Activated T-helper 17 cell treated with anti-CD3 and anti-CD28 coated beads, Interleukin-2, amount 50 U/mL, for 72 hours (primary cell): Measurements from ENCODE around the gene ADCY10. TPM values are rescaled to one million over a fixed set of nuclear protein-coding genes. Genes with fewer than 3 reads are reported as not detected.
A peak's percentile ranks its signal among the peaks of the same experiment; 100 is the strongest.

Experiments used
- ATAC-seq: fragments of 150-1000 bp; cut with Tn5 transposase; replicated peaks from 2 replicates; pipeline ENCODE4 v1.10.0; 2021; ENCODE audit warnings: mild to moderate bottlenecking, moderate library complexity
- H3K27ac Mint-ChIP-seq: one replicate; pipeline ENCODE4 v1.8.0; 2022; ENCODE audit warnings: mixed read lengths
- H3K27me3 Mint-ChIP-seq: one replicate; pipeline ENCODE4 v1.8.0; 2022; ENCODE audit warnings: mixed read lengths
- H3K36me3 Mint-ChIP-seq: one replicate; pipeline ENCODE4 v1.8.0; 2022; ENCODE audit warnings: low read depth, mild to moderate bottlenecking, mixed read lengths
- H3K4me1 Mint-ChIP-seq: one replicate; pipeline ENCODE4 v1.8.0; 2022; ENCODE audit warnings: mixed read lengths
- H3K4me3 Mint-ChIP-seq: one replicate; pipeline ENCODE4 v1.8.0; 2022; ENCODE audit warnings: mild to moderate bottlenecking, mixed read lengths
- H3K9me3 Mint-ChIP-seq: one replicate; pipeline ENCODE4 v1.8.0; 2022; ENCODE audit warnings: mixed read lengths
- total RNA-seq, 2 donors: library from RNA; stranded (reverse); gene quantifications; one replicate each; pipeline ENCODE4 v1.2.3, GENCODE V29; 2022

The ADCY10 gene
- total RNA-seq, 2 donors from 2014 or later, result 0.13 to 0.98 TPM

DNA sequence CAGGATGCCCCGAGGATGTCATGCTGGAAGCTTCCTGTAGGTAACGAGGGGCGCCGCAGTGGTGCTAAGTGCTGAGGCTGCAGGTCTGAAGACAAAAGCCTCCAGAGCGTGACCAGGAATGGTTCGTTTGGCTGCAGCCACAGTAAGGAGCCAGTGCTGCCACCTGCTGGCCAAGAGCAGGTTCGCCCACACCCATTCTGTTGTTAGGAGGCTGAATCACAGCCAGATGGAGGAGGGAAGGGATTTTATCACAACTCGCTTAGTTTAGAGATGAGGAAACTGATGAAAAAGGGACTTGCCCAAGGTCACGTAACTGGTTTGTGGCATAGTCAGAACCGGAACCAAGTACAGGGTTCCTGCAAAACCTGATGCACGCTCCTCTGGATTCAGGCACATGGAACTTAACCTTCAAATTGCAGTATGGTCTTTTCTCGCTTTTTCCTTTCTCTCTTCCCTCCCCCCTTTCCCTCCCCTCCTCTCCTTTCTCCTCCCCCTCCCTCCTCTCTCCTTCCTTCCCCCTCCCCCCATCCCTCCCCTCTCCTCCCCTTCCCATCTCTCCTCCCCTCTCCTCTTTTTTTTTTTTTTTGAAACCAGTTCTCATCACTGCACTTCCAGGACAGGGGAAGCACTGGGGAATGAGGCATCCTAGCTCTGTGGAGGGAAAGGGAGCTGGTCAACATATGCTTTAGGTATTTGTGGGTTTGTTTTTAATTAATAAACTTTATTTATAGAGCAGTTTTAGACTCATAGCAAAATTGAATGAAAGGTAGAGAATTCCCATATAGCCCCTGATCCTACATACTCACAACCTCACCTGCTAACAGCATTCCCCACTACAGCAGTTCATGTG is 110.4 kb downstream of the ADCY10 start:
- Mint-ChIP-seq H3K4me1 (peaks cover 27% of the 10 kb centered on the region), H3K9me3 (no peaks in the 10 kb centered on the region), H3K27ac (peak overlapping the region; percentile 91), H3K27me3 (no peaks in the 10 kb centered on the region), H3K36me3 (no peaks in the 10 kb centered on the region), H3K4me3 (peak overlapping the region; percentile 79)
- ATAC-seq, result peak; percentile 89

GRCh38 chr1:167802235-167802634 is 111.7 kb downstream of the ADCY10 start:
- no peak for ATAC-seq
- H3K9me3 Mint-ChIP-seq, result no peaks in the 10 kb centered on the region
- peaks cover 24% of the 10 kb centered on the region for H3K4me1 Mint-ChIP-seq
- H3K4me3 Mint-ChIP-seq, result peak overlapping the region; percentile 79
- H3K27ac Mint-ChIP-seq, result no peak overlapping the region
- H3K36me3 Mint-ChIP-seq, result no peaks in the 10 kb centered on the region
- H3K27me3 Mint-ChIP-seq, result no peaks in the 10 kb centered on the region

DNA sequence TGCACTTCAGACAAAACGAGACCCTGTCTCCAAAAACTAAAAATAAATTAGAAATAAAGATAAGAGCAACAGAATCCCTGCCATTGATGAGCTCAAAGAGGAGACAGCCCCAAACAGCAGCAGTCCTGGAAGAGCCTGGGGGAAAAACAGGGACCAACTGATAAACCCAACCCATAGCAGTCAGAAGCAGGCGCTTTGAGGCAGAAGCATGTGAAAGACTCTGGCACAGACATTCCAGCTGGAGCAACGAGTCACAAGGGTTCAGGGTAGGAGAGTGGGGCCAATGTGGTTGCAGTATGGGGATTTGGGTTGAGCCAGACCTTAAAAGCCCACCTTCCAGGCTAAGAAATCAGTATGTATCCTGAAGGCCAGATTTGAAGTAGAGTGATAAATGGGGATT is 113.7 kb downstream of the ADCY10 start:
- no peaks in the 10 kb centered on the region for H3K9me3 Mint-ChIP-seq
- peaks cover 21% of the 10 kb centered on the region for H3K4me1 Mint-ChIP-seq
- ATAC-seq, result no peak
- H3K27me3 Mint-ChIP-seq, result no peaks in the 10 kb centered on the region
- no peaks in the 10 kb centered on the region for H3K36me3 Mint-ChIP-seq
- H3K27ac Mint-ChIP-seq, result no peak overlapping the region
- no peak overlapping the region for H3K4me3 Mint-ChIP-seq

GRCh38 chr1:167799747-167800146 is 114.2 kb downstream of the ADCY10 start:
- H3K27ac Mint-ChIP-seq, result no peak overlapping the region
- H3K36me3 Mint-ChIP-seq, result no peaks in the 10 kb centered on the region
- ATAC-seq, result no peak
- H3K9me3 Mint-ChIP-seq, result no peaks in the 10 kb centered on the region
- no peak overlapping the region for H3K4me3 Mint-ChIP-seq
- H3K27me3 Mint-ChIP-seq, result no peaks in the 10 kb centered on the region
- H3K4me1 Mint-ChIP-seq, result peaks cover 16% of the 10 kb centered on the region

DNA sequence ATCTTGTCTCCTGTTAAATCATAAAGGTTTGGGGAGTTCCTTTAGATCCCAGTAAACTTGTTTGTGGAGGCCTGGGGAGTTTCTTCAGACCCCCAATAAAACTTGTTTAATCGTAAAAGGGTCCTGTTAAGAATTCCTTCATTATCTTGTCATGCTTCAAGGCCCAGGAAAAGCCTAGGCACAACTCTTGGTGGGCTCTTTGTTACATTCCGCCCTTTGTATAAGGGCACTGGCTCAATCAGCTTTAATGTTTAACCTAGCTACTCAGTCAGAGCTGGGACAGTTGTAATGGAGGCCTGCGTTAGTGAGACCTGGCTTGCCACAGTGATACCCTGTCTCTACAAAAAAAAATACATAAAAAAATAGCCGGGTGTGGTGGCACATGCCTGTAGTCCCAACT is 115.0 kb downstream of the ADCY10 start:
- H3K4me1 Mint-ChIP-seq, result peaks cover 10% of the 10 kb centered on the region
- H3K4me3 Mint-ChIP-seq, result no peak overlapping the region
- H3K27me3 Mint-ChIP-seq, result no peaks in the 10 kb centered on the region
- ATAC-seq, result no peak
- no peaks in the 10 kb centered on the region for H3K36me3 Mint-ChIP-seq
- H3K27ac Mint-ChIP-seq, result no peak overlapping the region
- H3K9me3 Mint-ChIP-seq, result no peaks in the 10 kb centered on the region

DNA sequence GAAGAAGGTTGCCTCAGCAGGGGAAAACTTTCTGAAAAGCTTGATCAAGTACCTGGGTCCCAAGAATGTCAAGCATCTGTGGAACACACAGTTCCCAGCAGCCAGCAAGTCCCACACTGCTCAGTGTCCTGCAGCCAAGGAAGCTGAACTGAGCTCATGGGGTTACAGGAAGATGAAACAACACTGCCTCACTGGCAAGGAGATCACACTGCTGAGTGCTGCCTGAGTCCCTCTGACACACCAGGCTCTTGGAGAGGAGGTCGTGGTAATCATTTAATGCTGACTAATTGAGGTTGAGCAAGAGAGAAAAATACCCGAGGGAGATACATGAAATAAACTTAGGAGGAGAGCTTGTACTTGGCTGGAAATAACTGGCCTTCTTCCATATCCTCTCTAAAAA is 116.9 kb downstream of the ADCY10 start:
- Mint-ChIP-seq H3K27ac (peak overlapping the region; percentile 2), H3K36me3 (no peaks in the 10 kb centered on the region), H3K27me3 (no peaks in the 10 kb centered on the region), H3K4me1 (peaks cover 5% of the 10 kb centered on the region), H3K9me3 (no peaks in the 10 kb centered on the region), H3K4me3 (no peak overlapping the region)
- peak; percentile 73 for ATAC-seq

DNA sequence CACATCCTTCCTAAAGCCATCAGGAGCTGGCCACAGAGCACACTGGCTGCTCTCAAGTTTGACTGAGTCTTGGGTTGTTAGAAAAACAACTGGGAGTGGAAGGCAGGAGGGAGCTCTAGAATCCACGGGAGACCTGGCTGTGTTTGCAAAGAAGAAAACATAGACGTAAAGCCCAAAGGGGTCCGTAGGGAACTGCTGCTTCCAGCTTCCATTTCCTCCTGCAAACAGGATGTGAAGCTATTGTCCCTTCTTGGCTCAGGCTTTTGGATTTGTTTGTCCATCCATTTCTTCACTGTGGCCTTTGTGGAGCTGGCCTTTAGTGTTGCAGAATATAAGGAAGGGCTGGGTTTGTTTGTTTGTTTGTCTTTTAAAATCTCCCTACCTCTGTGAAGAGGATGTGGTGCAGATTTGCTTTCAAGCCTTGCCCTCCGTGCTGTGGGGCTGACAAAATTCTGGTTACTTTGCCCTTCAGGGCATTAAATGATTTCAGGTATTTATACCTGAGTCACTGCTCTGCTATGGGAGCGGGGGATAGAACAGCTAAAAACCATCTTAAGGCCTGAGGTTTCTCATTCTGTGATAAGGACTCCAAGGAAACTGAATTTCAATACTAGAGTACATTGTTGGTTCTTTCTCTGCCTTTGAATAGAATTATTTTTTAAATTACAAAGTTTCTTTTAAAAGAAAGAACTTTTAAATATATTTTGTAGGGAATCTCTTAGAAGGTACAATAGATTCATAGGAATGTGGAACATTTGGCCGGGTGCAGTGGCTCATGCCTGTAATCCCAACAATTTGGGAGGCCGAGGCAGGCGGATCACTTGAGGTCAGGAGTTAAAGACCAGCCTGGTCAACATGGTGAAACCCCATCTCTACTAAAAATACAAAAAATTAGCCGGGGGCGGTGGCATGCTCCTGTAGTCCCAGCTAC is 117.9 kb downstream of the ADCY10 start:
- no peak overlapping the region for H3K4me3 Mint-ChIP-seq
- no peak overlapping the region for H3K27ac Mint-ChIP-seq
- H3K9me3 Mint-ChIP-seq, result no peaks in the 10 kb centered on the region
- no peaks in the 10 kb centered on the region for H3K36me3 Mint-ChIP-seq
- H3K4me1 Mint-ChIP-seq, result peaks cover 5% of the 10 kb centered on the region
- ATAC-seq, result no peak
- H3K27me3 Mint-ChIP-seq, result no peaks in the 10 kb centered on the region

GRCh38 chr1:167794043-167794442 is 119.9 kb downstream of the ADCY10 start:
- peak; percentile 86 for ATAC-seq
- Mint-ChIP-seq H3K9me3 (no peaks in the 10 kb centered on the region), H3K4me1 (peaks cover 5% of the 10 kb centered on the region), H3K27me3 (no peaks in the 10 kb centered on the region), H3K36me3 (peaks cover 9% of the 10 kb centered on the region), H3K27ac (peak overlapping the region; percentile 16), H3K4me3 (no peak overlapping the region)

GRCh38 chr1:167792188-167792565 is 121.8 kb downstream of the ADCY10 start:
- Mint-ChIP-seq H3K4me3 (no peak overlapping the region), H3K9me3 (no peaks in the 10 kb centered on the region), H3K27me3 (no peaks in the 10 kb centered on the region), H3K27ac (no peak overlapping the region), H3K36me3 (peaks cover 24% of the 10 kb centered on the region), H3K4me1 (peaks cover 5% of the 10 kb centered on the region)
- no peak for ATAC-seq

GRCh38 chr1:167791281-167792187 is 122.4 kb downstream of the ADCY10 start:
- Mint-ChIP-seq H3K27ac (no peak overlapping the region), H3K36me3 (peaks cover 25% of the 10 kb centered on the region)

GRCh38 chr1:167790117-167790516 is 123.8 kb downstream of the ADCY10 start:
- Mint-ChIP-seq H3K4me3 (no peak overlapping the region), H3K9me3 (no peaks in the 10 kb centered on the region), H3K4me1 (peaks cover 5% of the 10 kb centered on the region), H3K27me3 (no peaks in the 10 kb centered on the region), H3K27ac (no peak overlapping the region), H3K36me3 (peaks cover 25% of the 10 kb centered on the region)
- no peak for ATAC-seq

More at GRCh38 chr1:167791281-167792187, 122.4 kb downstream of the ADCY10 start:
- no peaks in the 10 kb centered on the region for H3K9me3 Mint-ChIP-seq
- ATAC-seq, result no peak
- no peak overlapping the region for H3K4me3 Mint-ChIP-seq
- no peaks in the 10 kb centered on the region for H3K27me3 Mint-ChIP-seq
- peaks cover 5% of the 10 kb centered on the region for H3K4me1 Mint-ChIP-seq

- no peak for ATAC-seq
- H3K27ac Mint-ChIP-seq, result no peak overlapping the region
- no peaks in the 10 kb centered on the region for H3K27me3 Mint-ChIP-seq
- no peak overlapping the region for H3K4me3 Mint-ChIP-seq
- H3K9me3 Mint-ChIP-seq, result no peaks in the 10 kb centered on the region
- peaks cover 25% of the 10 kb centered on the region for H3K36me3 Mint-ChIP-seq
- H3K4me1 Mint-ChIP-seq, result peaks cover 5% of the 10 kb centered on the region
These were observed 124.4 kb downstream of the ADCY10 start for GRCh38 chr1:167789501-167789900.

- no peaks in the 10 kb centered on the region for H3K9me3 Mint-ChIP-seq
- no peak overlapping the region for H3K27ac Mint-ChIP-seq
- no peak overlapping the region for H3K4me3 Mint-ChIP-seq
- peaks cover 25% of the 10 kb centered on the region for H3K36me3 Mint-ChIP-seq
- H3K4me1 Mint-ChIP-seq, result no peaks in the 10 kb centered on the region
- ATAC-seq, result no peak
- no peaks in the 10 kb centered on the region for H3K27me3 Mint-ChIP-seq
These were observed 127.4 kb downstream of the ADCY10 start for GRCh38 chr1:167786502-167786901.
